ENCODE measurements around the gene CYTH2.
A peak's percentile ranks its signal among the peaks of the same experiment; 100 is the strongest.
"Not testable (repeated sequence)": the region's sequence is repeated elsewhere in the genome, so short reads cannot be mapped to it uniquely, and the experiment has no call there.

Gene CYTH2

DNA sequence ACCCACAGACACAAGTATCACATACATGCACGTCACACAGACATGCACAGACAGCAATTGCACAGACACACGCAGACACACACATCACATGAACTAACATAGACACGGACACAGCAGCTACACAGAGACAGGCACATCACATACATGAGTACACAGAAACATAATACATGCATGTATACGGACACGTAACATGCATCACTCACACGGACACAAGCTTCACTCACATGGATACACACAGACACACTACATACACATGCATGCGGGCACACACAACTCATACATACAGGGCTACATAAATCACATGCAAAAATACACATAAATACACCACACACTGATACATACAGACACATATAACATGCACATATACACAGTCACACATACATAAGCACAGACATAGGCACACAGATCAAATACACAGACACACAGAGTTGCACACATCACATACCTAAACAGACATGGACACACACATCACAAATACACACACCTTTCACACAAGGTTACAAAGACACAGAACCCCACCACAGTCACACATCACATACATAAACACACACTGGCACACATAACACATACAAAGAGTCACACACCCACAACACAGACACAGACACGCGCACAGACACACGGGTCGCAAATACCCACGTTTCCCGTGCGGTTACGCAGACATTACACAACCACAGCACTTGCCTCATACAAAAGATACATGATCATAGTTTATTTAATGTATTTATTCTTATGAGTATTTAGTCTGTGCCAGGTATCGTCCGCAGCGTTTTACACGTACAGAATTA is 43.5 kb downstream of the CYTH2 start:
- DNase-seq (ENCODE audit: low read depth), result no peak

DNA sequence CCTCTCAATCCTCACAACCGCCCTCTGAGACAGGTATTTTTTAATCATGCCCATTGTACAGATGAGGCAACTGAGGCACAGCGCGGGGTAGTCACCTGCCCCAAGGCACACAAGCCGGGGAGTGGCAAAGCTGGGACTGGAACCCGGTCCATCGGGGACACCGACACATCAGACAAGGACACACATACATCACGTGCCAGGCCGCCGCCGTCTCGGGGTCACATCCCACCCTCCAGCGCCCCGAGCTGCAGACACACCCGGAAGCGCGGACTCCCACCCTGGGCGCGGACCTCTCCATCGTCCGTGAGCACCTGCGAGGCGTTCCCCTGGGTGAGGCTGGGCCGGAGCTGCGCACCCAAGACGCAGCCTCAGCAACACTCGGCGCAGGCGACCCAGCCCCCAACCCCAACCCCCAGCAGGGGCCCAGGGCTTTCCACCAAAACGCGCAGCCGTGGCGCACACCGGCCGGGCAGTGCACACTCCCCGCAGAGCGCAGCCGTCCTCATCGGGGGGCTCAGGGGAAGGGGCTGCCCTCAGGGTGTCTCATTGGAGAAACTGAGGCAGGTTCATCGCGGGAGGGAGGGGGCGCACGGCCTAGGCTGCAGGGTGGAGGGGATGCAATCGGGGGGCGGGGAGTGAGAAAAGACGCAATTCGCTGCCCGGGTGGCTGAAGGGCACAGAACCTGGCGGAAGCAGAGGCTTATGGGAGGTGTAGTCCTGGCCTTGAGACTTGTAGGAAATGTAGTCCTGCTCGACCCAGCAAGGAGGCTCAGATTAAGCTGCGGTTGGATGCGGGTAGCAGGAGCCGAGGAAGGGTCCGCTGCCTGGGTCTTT is 44.3 kb downstream of the CYTH2 start:
- DNase-seq (ENCODE audit: low read depth), result peak; percentile 27

DNA sequence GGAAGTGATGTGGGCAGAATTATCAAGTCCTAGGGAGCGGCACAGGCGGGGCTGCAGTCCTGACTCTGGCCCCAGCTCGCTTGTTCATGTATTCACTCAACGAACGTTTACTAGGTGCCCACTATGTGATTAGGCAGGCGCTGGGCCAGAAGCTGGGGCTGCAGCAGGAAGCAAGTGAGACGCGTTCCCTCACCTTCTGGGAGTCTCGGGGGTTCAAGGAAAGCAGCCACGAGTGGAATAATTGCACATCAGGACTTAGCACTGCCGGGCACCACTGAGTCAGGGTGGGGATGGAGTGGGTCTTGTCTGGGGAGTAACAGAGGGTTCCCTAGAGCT is 44.9 kb downstream of the CYTH2 start:
- no peak for DNase-seq (ENCODE audit: low read depth)

DNA sequence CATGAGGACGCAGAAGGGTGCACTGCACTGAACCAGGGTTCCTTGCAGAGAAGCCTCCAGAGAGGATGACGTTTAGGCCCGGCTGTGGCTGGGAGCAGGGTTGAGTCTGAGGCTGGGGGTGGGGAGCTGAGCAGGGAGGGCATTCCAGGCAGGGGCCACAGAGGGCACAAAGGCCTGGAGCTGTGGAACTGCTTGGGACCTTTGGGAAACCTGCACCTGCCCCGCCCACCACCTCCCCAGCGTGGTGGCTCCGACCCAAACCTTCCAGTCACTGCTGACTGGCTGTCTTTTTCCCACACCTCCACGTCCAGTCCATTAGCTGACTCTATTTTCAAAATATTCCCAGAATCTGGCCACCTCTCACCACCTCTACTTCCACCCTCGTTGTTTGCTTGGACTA is 47.4 kb downstream of the CYTH2 start:
- DNase-seq (ENCODE audit: low read depth), result no peak

DNA sequence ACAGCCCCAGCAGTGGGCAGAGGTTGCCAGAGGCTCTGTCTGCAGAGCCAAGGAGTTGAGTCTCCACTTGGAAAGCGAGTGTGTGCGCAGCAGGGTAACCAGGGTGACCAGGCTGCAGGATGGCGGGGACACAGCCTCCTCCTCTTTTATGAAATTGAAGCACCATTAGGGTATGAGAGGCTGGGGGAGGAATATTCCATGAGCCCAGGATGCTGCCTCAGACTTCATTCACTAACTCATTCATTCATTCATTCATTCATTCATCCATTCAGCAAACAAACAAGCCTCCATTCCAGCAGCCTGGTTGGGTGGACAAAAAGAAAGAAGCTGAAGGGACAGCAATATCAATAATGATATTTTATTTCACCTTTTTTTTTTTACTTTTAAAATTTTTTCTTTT is 49.0 kb downstream of the CYTH2 start:
- DNase-seq (ENCODE audit: low read depth), result no peak

DNA sequence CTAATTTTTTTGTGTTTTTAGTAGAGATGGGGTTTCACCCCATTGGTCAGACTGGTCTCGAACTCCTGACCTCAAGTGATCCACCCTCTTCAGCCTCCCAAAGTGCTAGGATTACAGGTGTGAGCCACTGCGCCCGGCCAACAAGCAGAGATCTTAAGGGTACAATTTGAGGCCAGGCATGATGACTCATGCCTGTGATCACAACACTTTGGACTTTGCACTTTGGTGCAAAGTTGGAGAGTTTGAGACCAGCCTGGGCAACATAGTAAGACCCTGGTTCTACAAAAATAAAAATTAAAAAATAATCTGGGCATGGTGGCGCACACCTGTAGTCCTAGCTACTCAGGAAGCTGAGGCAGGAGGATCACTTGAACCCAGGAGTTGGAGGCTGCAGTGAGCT is 50.3 kb downstream of the CYTH2 start:
- not testable (repeated sequence) for DNase-seq (ENCODE audit: low read depth)

DNA sequence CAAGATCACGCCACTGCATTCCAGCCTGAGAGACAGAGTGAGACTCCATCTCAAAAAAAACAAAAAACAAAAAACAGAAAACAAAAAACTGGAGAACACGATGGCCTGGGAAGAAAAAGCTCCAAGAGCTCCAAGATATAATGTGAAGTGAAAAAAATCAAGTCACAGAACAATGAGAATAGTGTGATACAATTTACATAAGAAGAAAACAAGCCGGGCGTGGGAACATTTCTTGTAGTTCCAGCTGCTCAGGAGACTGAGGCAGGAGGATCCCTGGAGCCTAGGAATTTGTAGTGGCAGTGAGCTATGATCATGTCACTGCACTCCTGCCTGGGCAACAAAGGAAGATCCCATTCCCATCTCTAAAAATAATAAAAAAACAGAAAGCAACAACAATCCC is 51.0 kb downstream of the CYTH2 start:
- DNase-seq (ENCODE audit: low read depth), result no peak

DNA sequence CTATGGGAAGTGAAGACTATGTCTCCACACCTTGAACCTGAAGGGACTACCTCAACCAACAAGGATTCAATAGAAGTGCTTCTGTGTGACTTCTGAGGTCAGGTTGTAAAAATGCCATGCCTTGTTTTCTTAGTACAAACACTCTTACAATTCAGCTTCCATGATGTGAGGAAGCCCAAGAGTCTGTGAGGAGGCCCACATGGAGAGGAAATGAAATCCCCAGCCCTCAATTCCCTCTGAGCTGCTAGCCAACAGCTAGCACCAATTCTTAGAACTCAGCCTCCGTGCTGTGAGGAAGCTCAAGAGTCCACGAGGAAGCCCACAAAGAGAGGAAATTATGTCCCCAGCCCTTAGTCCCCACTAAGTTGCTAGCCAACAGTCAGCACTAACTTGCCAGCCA is 55.1 kb downstream of the CYTH2 start:
- no peak for DNase-seq (ENCODE audit: low read depth)

DNA sequence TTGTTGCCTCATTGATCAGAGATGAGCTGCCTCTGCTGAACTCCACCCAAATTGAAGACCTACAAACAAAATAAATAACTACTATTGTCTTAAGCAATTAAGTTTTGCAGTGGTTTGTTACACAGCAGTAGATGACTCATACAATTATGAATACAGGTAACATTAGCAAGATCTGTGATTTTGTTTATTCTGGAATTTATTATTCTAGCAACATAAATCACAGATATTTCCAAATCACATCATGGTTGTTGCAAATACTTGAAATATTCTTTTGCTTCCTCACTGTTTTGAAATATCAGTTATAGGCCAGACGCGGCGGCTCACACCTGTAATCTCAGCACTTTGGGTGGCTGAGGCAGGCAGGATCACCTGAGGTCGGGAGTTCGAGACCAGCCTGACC is 55.6 kb downstream of the CYTH2 start:
- DNase-seq (ENCODE audit: low read depth), result no peak

DNA sequence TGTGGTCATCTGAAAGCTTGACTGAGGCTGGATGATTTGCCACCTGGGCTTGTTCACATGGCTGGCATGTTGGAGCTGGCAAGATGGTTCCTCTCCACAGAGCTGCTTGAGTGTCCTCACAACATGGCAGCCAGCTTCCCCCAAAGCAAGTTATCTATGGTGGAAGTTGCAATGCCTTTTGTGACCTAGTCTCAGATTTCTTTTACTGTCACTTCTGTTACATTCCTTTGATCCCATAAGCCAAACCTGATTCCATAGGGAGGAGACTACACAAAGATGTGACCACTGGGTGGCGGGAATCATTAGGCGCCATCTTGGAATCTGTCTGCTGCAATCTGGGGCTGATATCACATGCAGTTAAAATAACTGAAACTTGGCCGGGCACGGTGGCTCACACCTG is 60.0 kb downstream of the CYTH2 start:
- DNase-seq (ENCODE audit: low read depth), result no peak

DNA sequence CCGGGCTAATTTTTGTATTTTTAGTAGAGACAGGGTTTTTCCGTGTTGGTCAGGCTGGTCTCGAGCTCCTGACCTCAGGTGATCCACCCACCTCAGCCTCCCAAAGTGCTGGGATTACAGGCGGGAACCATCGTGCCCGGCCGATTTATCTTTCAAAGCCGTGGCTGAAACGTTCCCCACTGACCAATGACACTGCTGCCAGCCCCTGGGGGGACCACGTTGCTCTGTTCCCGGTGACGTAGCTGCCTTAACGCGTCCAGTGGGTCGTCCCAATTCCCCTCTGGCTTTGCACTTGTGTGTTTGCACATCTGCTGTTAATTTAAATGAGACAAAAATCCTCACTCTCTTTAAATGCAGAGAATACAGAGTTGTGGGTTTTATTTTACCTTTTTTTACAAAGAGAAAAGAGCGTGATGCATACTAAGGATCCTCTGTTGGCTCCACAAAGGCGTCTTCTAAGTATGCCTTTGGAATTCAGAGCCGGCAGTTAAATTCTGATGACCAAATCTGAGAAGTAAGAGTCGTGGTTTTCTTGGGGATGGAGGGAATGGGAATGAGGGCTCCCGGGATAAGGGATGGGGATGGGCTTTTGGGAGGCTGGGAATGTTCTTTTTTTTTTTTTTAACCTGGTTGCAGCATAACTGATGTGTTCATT is 61.0 kb downstream of the CYTH2 start:
- no peak for DNase-seq (ENCODE audit: low read depth)

DNA sequence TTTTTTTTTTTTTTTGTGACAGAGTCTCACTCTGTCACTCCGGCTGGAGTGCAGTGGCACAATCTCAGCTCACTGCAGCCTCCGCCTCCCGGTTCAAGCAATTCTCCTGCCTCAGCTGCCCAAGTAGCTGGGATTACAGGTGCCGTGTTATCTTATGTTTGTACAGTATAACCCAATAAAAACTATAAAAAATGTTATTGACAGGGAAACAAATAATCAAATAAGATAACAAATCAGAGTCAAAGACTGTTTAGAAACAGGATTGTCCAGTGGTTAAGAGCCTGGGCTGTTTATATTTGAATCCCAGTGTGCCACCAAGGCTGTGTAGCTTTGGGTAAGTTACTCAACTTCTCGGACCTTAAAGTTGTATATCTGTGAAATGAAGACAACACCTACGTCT is 61.6 kb downstream of the CYTH2 start:
- DNase-seq (ENCODE audit: low read depth), result no peak

Measured in stromal cell of bone marrow (primary cell).